Measurements from ENCODE around the gene CHAF1A.

CHAF1A gene

DNA sequence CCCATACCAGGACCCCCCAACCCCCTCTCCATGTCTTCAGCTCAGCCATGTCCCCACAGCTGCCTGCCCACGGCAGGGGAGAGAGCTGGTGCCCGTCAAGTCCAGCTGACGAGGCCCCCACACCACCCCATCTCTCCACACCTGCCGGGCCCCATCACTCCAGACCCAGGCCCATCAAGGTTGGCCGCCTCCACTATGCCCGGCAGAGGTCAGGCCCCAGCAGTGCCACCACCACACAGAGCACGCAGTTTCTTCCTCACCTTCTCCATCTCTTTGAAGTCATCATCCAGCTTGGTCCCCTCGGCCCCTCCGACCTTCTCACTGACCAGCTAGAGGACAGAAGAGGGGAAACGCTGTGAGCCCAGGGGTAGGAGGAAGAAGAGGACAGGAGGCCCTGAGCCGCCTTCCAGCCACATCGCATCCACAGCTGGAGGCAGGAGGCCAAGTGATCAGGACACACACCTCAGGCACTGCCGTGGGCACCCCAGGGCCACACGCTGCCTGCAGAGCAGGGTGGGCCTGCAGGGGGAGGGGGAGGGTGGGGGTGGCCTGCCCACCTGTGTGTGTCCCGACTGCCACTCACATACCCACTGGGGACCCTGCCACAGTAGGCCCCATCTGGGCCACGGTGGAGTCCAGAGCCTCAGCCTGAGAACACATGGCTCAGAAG lies 35.6 kb upstream of the CHAF1A start:
- DNase-seq (ENCODE audit: low spot score) = no peak

DNA sequence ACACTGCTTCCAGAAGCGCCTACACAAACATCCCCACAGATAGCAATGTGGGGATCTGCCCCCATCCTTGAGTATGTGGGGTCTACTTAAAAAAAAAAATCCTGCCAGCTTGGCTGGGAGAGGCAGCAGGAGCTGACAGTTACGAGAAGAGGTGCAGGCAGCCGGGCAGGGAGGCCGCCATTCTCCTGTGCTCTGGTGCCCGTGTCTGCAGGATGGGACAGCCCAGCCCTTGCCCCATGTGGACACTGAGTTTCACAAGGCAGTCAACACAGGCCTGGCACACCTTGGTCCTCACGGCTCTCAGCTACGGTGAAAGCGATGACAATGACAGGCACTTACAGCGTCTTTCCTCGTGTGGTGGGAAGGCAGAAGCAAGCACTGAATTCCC lies 35.1 kb upstream of the CHAF1A start:
- DNase-seq (ENCODE audit: low spot score) = no peak

DNA sequence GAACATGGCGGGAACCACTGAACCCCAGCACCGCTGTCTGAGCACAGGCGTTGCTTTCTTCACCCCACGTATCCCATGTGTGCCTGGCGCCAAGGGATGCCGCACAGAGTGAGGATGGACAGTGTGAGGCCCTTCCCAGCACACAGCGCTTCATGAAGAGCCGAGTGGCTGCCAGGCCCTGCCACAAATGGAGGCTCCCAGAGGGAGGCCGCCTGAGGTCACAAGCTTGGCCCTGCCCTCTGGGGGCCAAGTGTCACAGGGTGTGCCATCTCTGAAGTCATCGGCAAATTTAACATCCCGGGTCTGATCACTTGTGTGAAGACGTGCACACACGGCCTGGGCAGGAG lies 34.7 kb upstream of the CHAF1A start:
- no peak for DNase-seq (ENCODE audit: low spot score)

DNA sequence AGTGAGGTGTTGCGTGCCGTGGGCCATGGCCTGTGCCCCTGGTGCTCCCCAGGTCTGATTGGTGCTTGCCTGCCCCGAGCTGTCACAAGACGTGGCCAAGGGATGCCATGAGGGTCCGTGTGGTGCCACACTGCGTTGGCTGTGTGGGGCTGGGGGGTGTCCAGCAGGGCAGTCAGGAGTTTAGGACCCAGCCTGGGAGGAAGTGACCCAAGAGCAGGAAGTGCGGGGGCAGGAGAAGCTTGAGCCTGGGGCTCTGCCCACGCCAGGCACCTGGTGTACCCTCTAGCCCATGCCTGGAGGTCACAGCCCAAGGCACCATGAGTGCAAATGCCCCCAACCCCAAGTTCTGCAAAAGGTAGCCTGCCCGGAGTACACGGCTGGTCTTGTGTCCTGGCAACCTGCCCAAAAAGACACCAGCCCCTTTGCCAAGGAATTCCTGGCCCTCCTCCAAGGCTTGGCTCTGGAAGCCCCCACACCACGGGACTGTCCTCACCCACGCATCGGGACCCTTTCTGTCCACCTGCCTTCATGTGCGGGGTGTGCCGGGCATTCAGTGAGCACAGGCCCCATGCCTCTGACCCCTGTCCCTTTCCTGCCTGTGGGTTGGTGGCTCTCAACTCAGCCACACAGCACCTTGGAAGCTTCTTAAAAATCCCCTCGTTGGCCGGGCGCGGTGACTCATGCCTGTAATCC lies 34.2 kb upstream of the CHAF1A start:
- DNase-seq (ENCODE audit: low spot score) = no peak

DNA sequence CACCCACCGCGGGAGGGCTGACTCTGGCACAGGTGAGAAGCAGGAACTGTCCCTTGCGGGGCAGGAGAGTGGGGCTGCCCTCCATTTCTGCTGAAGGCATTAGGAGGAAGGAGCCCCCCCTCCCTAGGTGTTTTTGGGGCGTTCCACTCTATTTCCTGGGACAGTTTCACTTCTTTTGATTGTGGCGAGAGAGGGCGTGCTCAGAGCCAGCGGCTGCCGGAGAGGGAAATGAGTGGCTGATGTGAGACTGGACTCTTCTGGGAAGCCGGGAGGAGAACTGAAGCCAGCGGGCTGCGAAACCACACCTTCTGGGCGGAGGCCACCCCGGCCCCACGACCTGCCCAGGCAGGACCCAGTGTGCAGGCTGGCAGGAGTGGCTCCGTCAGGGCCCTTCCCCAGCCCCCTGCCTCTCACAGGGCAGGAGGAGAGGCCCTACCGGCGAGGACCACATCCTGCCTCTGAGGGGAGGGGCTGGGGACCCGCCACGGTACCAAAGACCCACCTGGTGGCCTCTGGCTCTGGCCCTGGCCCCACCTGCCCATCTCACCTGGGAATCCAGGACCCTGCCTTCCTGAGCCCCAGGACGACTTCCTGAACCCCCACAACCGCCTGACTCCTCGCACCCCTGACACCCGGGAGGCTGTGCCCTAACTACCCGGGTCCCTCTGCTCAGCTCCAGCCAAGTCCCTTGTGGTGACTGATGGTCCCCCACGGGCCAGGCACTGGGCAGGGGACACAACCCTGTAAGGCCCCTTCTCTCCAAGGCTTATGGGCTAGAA lies 33.1 kb upstream of the CHAF1A start:
- peak; percentile 71 for DNase-seq (ENCODE audit: low spot score)

DNA sequence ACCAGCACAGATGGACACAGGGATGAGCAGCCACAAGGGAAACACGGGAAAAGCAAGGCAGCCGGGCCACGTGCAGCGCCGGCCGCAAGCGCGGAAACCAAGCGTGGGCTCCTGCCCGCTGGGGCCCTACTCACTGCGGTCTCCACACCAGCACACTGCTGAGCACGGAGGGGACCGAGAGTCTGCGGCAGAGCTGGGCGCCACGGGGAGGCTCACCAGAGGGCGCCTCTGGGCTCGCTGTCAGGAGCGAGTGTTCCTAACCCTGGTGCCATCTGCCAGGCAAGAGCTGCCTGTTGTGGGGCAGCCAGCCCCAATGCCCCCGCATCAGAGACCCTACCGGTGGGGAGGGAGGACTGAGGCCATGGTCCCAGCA lies 32.6 kb upstream of the CHAF1A start:
- DNase-seq (ENCODE audit: low spot score) = peak; percentile 57

DNA sequence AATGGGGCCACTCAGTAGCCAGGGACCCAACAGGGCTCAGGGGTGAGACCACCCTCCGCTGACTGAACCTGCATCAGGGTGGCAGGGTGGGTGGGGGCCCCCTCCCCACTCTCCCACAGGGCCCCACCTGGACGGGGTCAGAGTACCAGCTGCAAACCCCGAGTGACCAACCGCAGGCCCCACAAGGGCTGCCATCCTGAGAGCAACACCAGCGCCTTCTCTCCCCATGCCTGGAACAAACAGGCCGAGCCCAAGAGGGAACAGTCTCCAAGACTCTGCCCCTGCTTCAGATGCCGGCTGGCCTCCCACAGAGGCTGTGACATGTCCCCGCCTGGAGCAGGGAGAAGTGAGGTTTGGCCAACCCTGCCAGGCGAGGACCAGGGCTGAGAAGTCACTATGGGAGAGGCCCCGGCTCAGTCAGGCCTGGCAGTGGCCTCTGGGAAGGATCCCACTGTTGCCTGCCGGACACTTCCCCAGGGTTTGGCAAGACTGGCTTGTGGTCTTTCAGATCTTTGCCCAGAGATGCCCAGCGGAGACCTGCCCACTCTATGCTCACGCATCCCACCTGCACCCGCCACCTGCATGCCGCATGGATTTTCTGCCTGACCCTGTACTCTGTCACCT lies 31.9 kb upstream of the CHAF1A start:
- no peak for DNase-seq (ENCODE audit: low spot score)

DNA sequence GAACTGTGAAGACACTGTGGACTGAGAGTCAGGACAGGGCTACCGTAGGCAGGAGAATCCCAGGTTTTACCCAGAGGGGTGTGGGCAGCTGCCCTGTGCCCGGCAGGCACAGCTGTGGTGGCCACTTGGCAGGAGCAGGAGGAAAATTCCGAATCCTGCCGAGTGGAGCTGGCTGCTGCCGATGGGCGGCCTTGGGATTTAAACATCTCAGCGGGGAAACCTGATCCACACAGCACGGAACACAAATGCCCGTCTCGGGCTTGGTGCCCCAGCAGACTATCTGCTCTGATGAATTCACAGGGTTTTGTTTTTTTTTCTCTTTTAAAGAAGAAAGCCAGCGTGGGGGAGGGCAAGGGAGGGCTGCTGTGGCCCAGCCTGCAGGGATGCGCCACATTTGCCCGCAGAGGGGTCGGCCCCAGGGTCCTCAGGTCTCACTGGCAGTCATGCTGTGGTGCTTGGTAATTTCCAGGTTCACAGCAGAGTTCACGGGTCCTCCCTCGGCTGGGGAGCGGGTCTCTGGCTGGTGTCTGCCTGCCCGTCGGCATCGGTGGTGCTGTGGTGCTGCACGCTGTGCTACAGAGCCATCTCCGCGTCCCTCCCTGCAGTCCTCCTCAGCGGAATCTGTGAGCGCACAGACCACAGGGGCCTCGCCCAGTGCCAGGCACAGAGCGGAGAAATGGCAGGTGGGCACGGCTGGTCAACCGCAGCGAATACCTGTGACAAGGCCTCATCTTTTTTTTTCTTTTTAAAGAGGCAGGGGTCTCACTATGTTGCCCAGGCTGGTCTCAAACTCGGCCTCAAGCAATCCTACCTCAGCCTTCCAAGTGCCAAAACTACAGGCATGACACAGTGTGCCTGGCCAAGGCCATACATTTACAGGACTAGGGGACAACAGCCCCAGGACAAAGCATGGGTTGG lies 30.9 kb upstream of the CHAF1A start:
- peak; percentile 45 for DNase-seq (ENCODE audit: low spot score)

DNA sequence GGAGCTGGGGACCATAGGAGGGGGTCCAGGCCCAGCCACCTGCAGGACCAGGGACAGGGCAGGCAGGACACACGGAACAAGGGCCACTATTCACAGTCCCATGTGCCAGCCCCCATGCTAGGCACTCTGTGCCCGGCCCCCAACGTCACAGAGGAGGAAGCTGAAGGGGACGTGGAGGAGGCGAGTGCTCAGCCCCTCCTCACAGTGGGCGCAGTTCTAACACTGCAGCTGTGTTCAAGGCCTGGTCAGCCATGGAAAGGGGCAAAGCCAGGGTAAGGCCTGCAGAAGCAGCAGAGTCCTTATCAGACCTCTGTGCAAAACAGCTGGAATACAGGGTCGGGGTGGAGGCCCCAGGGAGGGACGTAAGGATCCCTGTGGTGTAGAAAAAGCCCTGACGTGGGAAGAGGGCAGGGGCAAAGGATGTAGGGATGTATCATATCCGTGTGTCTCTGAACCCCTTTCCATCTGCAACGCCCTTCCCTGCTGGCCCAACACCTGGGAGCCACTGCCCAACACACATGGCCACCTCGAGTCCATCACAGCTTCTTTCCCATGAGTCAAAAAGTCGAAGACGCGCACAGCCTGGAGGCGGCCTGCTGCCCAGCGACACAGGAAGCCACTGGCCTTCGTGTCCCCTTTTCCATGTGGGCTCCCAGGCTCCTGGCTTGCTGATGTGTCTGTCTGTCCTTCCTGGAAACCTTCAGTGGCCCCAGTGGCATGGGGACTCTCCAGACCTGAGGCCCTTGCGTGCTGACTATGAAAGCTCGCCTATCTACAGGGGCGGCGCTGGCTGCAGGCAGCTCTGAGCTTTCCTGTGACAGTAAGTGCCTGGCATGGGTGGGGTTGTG lies 30.1 kb upstream of the CHAF1A start:
- DNase-seq (ENCODE audit: low spot score) = no peak

DNA sequence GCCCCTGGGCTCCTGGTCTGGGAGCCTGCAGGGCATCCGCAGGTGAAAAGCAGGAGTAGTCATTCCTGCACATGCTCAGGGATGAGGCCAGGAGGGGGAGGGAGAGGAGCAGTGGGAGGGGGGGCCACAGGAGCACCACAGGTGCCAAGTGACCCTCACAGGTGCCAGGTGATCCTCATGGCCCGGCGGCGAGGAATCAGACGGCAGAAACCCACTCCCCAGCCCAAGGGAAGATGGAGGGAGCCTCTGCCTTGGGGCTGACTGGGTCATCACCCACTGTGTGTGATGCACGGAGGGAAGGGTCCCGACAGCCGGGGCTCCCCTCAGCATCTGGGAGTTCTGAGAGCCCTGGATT lies 29.4 kb upstream of the CHAF1A start:
- DNase-seq (ENCODE audit: low spot score) = no peak

DNA sequence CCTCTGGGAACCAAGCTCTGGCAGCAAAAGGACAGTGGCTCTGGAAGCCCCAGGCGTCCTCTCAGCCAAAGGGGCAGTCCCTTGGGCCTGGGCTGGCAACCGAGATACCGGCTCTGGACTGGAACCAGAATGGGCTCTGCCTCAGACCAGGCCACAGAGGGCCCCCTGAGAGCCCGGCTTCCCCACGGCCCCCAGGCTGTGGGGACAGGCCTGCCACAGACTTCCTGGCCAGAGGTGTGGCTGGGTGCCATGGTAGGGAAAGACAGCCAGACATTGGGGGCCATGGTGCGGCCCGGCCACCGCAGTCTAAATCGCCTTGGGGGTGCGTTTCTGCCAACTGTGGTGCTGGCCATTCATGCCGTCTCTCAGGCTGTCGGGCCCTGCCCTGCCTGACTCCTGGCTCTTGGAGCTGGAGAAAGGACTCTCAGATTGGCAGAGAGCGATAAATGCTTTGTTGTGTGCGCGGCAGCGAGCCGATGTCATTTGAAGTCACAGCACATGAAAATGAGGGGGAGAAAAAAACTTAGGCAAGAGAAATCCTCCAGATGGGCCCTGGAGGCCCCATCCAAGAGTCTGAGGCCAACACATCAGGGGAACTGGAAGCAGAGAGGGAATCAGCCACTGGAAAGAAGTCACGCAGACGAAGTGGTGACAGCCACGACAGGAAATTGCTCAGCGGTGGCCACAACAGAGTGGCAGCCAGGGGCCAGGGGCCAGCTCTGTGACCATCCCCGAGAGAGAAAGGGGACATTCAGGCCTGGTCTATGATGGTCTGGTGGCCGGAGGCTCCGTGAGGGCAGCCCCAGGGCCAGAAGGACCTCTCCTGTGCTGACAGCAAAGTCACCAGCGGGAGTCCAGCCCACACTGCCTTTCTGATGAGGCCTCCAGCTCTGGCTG lies 28.6 kb upstream of the CHAF1A start:
- peak; percentile 46 for DNase-seq (ENCODE audit: low spot score)

DNA sequence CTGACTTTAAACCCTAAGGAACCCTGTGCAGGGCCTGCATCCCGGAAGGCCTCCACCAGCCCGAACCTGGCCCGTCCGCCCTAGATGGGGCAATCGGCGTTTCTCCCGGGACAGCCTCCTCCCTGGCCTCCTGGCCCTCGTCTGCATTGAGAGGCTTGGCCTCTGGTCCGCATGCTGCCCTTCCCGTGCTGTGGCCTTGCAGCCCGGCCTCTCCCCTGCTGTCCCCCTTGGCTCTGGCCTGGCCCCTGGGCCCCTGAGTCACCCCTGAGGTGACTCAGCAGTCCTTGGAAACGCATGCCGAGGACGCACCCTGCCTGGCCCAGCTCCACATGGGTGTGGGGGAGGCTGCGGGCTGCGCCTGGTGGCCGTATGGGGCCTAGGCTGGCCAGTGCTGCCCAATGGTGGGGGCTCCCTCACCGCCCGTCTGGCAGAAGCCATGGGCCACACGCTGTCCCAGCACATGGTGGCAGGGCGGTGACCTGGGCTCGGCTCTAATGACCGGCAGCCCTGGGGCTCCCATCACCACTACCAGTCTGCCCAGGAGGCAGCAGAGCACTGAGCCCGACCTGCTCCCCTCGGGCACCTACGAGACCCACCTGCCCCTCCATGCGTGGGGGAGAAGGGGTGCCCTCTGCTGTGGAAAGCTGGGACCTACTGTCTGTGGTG lies 27.8 kb upstream of the CHAF1A start:
- DNase-seq (ENCODE audit: low spot score) = peak; percentile 87

DNA sequence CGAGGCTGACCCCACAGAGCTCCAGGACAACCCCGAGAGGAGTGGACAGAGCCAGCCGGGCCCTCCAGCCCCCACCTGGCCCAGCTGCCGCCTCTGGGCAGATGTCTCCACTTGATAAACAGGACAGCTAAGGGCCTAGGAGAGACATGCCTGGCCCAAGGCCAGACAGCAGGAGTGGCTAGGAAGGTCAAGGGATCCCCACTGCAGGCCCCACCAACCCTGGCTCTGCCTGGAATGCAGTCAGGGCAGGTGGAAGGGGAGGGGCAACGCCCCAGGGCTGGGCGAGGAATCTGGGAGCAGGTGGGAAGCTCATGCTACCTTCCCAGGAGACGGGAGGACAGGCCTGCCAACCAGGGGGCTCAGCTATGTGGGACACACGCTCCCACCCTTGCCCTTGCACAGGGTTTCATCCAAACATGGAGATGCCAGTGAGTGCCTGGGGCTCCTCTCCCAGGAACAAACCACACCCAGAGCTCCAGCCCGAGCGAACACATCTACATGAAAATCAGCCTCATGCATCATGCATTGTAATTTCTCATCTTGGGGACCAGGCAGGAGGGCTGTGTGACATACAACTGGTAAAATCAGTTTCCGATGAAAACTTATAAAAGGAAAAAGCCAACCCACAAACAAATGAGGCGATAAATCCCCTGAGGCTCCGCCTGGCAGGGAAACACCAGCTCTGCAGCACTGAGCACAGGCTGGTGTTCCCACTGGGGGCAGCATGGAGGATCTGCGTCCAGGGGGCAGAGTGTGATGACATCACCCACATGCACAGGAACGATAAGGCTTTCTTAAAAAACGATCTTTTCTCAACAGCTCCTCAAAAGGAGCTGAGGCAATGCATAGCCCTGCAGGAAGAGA lies 27.0 kb upstream of the CHAF1A start:
- peak; percentile 69 for DNase-seq (ENCODE audit: low spot score)

DNA sequence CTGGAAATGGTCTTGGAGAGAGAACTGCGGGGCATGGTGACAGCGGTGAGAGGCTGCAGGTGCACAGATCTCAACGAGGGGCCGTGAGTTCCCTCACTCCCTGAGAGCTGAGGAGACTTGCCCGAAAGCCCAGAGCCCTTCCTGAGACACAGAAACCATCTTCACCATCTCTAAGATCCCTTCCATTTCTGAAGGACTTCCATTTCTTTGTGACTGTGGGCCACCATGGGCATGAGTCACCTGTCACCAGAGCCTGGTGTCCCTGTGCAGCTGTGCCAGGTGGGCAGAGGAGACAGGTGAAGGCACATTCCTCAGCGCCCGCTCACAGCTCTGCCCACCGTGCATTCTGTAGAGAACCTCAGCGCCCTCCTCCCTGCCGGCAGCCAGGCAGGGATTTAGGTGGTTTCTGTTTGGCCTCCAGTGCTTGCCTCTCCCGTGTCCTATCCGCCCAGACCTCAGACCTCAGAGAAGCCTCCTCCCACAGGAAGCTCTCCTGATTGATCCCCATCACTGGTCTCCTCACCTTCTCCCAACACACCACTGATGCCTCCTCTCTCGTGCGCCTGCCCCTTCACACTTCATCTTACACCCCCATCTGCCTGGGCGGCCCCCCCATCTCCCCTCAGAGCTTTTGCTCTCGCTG lies 26.3 kb upstream of the CHAF1A start:
- DNase-seq (ENCODE audit: low spot score) = peak; percentile 86

DNA sequence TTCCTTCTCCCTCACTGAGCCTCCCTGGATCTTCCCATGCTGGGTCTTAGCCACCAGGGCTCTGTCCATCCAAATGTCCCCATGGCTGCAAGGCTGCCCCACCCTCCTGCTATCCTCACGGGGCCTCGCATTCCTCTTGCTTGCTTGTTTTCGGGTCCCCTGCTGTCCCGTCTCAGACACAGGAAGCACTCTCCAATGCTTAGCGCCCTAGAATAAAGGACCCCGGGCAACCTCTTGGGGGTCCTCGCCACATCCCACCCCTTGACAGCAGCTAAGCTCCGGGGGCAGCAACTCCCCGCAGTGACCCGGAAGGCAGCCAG lies 25.8 kb upstream of the CHAF1A start:
- no peak for DNase-seq (ENCODE audit: low spot score)

DNA sequence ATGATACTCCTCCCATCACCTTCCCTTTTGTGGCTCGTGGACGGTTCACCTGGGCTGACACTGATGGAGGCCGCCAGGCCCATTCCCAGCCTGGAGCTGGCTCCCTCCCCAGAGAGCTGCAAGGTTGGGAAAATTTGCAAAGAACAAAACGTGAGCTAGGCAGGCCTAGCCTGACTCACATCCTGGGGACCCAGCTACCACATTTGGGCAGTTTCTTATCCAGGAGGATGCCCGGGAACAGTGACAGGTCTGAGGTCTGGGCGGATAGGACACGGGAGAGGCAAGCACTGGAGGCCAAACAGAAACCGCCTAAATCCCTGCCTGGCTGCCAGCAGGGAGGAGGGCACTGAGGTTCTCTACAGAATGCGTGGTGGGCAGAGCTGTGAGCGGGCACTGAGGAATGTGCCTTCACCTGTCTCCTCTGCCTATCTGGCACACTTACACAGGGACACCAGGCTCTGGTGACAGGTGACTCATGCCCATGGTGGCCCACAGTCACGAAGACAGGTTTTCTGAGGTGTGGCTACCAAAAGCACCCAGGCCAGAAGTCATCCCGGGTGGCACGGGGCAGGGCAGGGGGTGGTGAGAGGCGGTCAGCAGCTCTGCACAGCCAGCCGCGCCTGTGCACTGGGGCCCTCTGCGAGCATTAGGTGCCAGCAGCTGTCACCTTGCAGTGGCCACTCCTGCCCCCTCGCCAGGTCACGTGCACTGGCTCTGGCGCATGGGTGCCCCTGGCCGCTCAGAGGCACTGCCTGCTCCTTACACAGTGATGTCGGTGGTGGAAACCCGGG lies 25.3 kb upstream of the CHAF1A start:
- DNase-seq (ENCODE audit: low spot score) = peak; percentile 92

DNA sequence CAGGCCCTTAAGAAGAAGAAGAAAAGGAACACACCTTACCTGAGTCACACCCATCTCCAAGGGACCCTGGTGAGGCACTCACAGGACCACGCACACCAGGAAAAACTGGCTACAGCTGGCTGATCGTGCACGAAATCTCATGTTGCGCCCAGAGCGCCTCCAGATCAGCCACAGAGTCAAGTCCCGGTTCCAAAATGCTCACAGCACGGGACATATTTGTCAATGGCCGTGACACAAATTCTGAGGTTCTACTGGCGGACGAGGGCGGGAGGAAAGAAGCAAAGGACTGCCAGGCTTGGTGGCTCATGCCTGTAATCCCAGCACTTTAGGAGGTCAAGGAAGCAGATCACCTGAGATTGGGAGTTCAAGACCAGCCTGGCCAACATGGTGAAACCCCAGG lies 23.6 kb upstream of the CHAF1A start:
- no peak for DNase-seq (ENCODE audit: low spot score)
